ENCODE results near the gene BRD9.
A peak's percentile ranks its signal among the peaks of the same experiment; 100 is the strongest.

The BRD9 gene

GRCh38 chr5:852431-853401 is 39.9 kb downstream of the BRD9 start:
- TF ChIP-seq GATA3 (IDR thresholded peaks at IDR 0.05; ENCODE audit: low read depth, low read length) (no peak), GATA2 (IDR thresholded peaks at IDR 0.05; ENCODE audit: low read depth, low read length) (no peak)

- TF ChIP-seq GATA2 (IDR thresholded peaks at IDR 0.05; ENCODE audit: low read depth, low read length) (no peak), GATA3 (IDR thresholded peaks at IDR 0.05; ENCODE audit: low read depth, low read length) (no peak)
Observed at GRCh38 chr5:852018-852417, 40.6 kb downstream of the BRD9 start.

DNA sequence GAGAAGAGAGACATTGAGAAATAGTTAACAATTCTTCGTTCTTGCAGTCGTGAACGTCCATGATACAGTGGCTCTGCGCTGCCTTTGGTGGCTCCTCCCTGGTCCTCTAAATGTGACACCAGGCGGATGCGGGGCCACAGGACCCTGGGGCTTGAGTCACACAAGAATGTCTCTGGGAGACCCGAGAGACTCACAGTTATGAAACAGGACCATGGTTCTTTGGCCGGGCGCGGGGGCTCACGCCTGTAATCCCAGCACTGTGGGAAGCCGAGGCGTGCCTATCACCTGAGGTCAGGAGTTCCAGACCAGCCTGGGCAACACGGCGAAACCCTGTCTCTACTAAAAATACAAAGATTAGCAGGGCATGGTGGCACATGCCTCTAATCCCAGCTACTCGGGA is 41.0 kb downstream of the BRD9 start:
- TF ChIP-seq GATA3 (IDR thresholded peaks at IDR 0.05; ENCODE audit: low read depth, low read length) (no peak), GATA2 (IDR thresholded peaks at IDR 0.05; ENCODE audit: low read depth, low read length) (no peak)

- TF ChIP-seq GATA3 (IDR thresholded peaks at IDR 0.05; ENCODE audit: low read depth, low read length) (no peak), GATA2 (IDR thresholded peaks at IDR 0.05; ENCODE audit: low read depth, low read length) (no peak)
Observed at GRCh38 chr5:851076-851475, 41.5 kb downstream of the BRD9 start.

DNA sequence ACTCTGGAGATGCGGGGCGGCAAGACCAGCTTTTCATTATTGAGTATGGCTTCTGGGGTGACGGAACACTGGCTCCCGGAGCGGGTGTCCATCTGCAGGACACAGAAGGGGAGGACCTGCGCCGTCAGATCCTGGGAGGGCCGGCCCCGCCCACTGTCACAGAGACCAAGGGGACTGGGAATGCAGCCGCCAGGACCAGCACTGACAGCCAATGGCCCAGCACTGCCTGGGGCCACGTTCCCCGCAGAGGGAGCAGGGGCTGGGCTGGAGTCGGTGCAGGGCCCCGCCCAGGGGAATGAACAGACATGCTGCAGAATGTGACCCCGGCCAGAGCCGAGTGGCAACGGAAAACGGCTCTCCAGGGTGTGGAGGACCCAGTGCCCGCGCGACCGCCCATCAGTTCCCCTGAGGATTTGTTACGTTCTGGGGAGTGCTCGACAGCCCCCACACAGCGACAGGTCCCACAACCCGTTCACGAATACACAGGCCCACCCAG is 42.0 kb downstream of the BRD9 start, which contains the start of gene ZDHHC11:
Gene ZDHHC11, minus strand, starts transcription at position 476 of the 496 bp plus-strand sequence. Its CDS starts 384 bp downstream, at position 92.
- no peak for TF ChIP-seq GATA2 (IDR thresholded peaks at IDR 0.05; ENCODE audit: low read depth, low read length)
- TF ChIP-seq GATA3 (IDR thresholded peaks at IDR 0.05; ENCODE audit: low read depth, low read length) = no peak

- no peak for TF ChIP-seq GATA2 (IDR thresholded peaks at IDR 0.05; ENCODE audit: low read depth, low read length)
- no peak for TF ChIP-seq GATA3 (IDR thresholded peaks at IDR 0.05; ENCODE audit: low read depth, low read length)
Observed at GRCh38 chr5:849651-850301, 42.8 kb downstream of the BRD9 start.

GRCh38 chr5:848671-849111 is 43.9 kb downstream of the BRD9 start:
- TF ChIP-seq GATA3 (IDR thresholded peaks at IDR 0.05; ENCODE audit: low read depth, low read length) (no peak), GATA2 (IDR thresholded peaks at IDR 0.05; ENCODE audit: low read depth, low read length) (no peak)

GRCh38 chr5:835933-836612 is 56.5 kb downstream of the BRD9 start:
- peak; percentile 61 for TF ChIP-seq GATA2 (IDR thresholded peaks at IDR 0.05; ENCODE audit: low read depth, low read length)

- no peak for TF ChIP-seq GATA2 (IDR thresholded peaks at IDR 0.05; ENCODE audit: low read depth, low read length)
- TF ChIP-seq GATA3 (IDR thresholded peaks at IDR 0.05; ENCODE audit: low read depth, low read length) = no peak
Observed at GRCh38 chr5:821504-821903, 71.1 kb downstream of the BRD9 start.

- TF ChIP-seq GATA3 (IDR thresholded peaks at IDR 0.05; ENCODE audit: low read depth, low read length) (no peak), GATA2 (IDR thresholded peaks at IDR 0.05; ENCODE audit: low read depth, low read length) (no peak)
Observed at GRCh38 chr5:820245-820644, 72.4 kb downstream of the BRD9 start.

- TF ChIP-seq GATA2 (IDR thresholded peaks at IDR 0.05; ENCODE audit: low read depth, low read length) = no peak
- TF ChIP-seq GATA3 (IDR thresholded peaks at IDR 0.05; ENCODE audit: low read depth, low read length) = no peak
Observed at GRCh38 chr5:819078-819477, 73.5 kb downstream of the BRD9 start.

DNA sequence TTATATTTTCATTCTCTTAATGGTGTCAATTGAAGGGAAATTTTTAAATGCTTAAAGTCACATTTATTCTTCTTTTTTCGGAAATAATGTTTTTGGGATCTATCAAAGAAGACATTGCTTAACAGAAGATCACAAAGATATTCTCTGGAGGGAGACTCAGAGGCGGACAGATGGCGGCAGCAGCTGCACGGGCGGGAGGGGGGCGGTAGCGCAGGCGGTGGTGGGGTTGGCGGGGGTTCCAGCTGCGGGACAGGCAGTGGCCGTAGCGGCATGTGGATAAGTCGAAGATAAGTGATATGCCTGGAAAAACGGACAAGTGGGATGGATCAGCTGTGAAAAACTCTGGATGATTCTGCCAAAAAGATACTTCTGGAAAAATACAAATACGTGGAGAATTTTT is 76.4 kb downstream of the BRD9 start:
- TF ChIP-seq GATA3 (IDR thresholded peaks at IDR 0.05; ENCODE audit: low read depth, low read length) (no peak), GATA2 (IDR thresholded peaks at IDR 0.05; ENCODE audit: low read depth, low read length) (no peak)

DNA sequence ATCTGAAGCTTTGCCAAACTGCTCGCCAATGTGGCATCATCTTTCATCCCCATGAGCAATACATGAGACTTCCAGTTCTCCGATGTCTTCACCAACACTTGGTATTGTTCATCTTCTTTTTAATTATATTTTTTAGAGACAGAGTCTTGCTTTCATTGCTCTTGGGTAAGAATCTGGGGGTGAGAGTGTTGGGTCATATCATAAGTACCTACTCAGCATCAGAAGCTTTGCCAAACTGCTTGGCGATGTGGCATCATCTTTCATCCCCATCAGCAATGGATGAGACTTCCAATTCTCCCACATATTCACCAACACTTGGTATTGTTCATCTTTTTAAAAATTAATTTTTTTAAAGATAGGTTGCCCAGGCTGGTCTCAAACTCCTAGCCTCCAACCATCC is 77.2 kb downstream of the BRD9 start:
- no peak for TF ChIP-seq GATA3 (IDR thresholded peaks at IDR 0.05; ENCODE audit: low read depth, low read length)
- TF ChIP-seq GATA2 (IDR thresholded peaks at IDR 0.05; ENCODE audit: low read depth, low read length) = no peak

Data from SH-SY5Y (cell line).